ENCODE results near the gene ZNF92.
"Not testable (repeated sequence)": the region's sequence is repeated elsewhere in the genome, so short reads cannot be mapped to it uniquely, and the experiment has no call there.

ZNF92 gene

GRCh38 chr7:65373608-65374351 is at the start of gene ZNF92:
Gene ZNF92 (plus strand): TSS chr7:65373855. CDS start chr7:65373998, 143 bp downstream.
- DNase-seq (ENCODE audit: low spot score) = peak; percentile 97

GRCh38 chr7:65325793-65326432 is 47.7 kb upstream of the ZNF92 start:
- no peak for DNase-seq (ENCODE audit: low spot score)

- DNase-seq (ENCODE audit: low spot score) = no peak
Observed at GRCh38 chr7:65338346-65338745, 35.3 kb upstream of the ZNF92 start.

- DNase-seq (ENCODE audit: low spot score) = no peak
Observed at GRCh38 chr7:65339257-65339656, 34.4 kb upstream of the ZNF92 start.

GRCh38 chr7:65342723-65343629 is 30.7 kb upstream of the ZNF92 start:
- DNase-seq (ENCODE audit: low spot score) = no peak

GRCh38 chr7:65344541-65344940 is 29.1 kb upstream of the ZNF92 start:
- DNase-seq (ENCODE audit: low spot score) = not testable (repeated sequence)

GRCh38 chr7:65354263-65354662 is 19.4 kb upstream of the ZNF92 start:
- no peak for DNase-seq (ENCODE audit: low spot score)

GRCh38 chr7:65369843-65370242 is 3.8 kb upstream of the ZNF92 start:
- DNase-seq (ENCODE audit: low spot score) = no peak

GRCh38 chr7:65371468-65371867 is 2.2 kb upstream of the ZNF92 start:
- no peak for DNase-seq (ENCODE audit: low spot score)

GRCh38 chr7:65379318-65379717 is 5.7 kb downstream of the ZNF92 start:
- DNase-seq (ENCODE audit: low spot score) = peak; percentile 5

GRCh38 chr7:65381742-65382141 is 8.1 kb downstream of the ZNF92 start:
- DNase-seq (ENCODE audit: low spot score) = no peak

GRCh38 chr7:65382452-65382851 is 8.8 kb downstream of the ZNF92 start:
- no peak for DNase-seq (ENCODE audit: low spot score)

- no peak for DNase-seq (ENCODE audit: low spot score)
Observed at GRCh38 chr7:65387891-65388290, 14.2 kb downstream of the ZNF92 start.

GRCh38 chr7:65390588-65390987 is 16.9 kb downstream of the ZNF92 start:
- DNase-seq (ENCODE audit: low spot score) = no peak

GRCh38 chr7:65397730-65398142 is 24.1 kb downstream of the ZNF92 start:
- no peak for DNase-seq (ENCODE audit: low spot score)

- not testable (repeated sequence) for DNase-seq (ENCODE audit: low spot score)
Observed at GRCh38 chr7:65398671-65399070, 25.0 kb downstream of the ZNF92 start.

GRCh38 chr7:65399101-65399500 is 25.4 kb downstream of the ZNF92 start:
- not testable (repeated sequence) for DNase-seq (ENCODE audit: low spot score)

GRCh38 chr7:65404020-65404419 is 30.4 kb downstream of the ZNF92 start:
- DNase-seq (ENCODE audit: low spot score) = no peak

- not testable (repeated sequence) for DNase-seq (ENCODE audit: low spot score)
Observed at GRCh38 chr7:65406706-65407105, 33.1 kb downstream of the ZNF92 start.

GRCh38 chr7:65409363-65409762 is 35.7 kb downstream of the ZNF92 start:
- DNase-seq (ENCODE audit: low spot score) = no peak

- no peak for DNase-seq (ENCODE audit: low spot score)
Observed at GRCh38 chr7:65411249-65411648, 37.6 kb downstream of the ZNF92 start.

GRCh38 chr7:65422670-65423069 is 49.0 kb downstream of the ZNF92 start:
- no peak for DNase-seq (ENCODE audit: low spot score)

- not testable (repeated sequence) for DNase-seq (ENCODE audit: low spot score)
Observed at GRCh38 chr7:65423286-65423685, 49.6 kb downstream of the ZNF92 start.

Measured in AG08395 (cell line).